ENCODE results near the gene HOXA11. TPM values are rescaled to one million over a fixed set of nuclear protein-coding genes. Genes with fewer than 3 reads are reported as not detected.

HOXA11 gene
- total RNA-seq, 2 donors from 2014 or later = 0.28 to 3.7 TPM

- peaks cover 26% of the 10 kb centered on the region for H3K27me3 ChIP-seq (replicated peaks; ENCODE audit: insufficient read depth)
- no peak for DNase-seq (ENCODE audit: low spot score)
Observed at GRCh38 chr7:27221201-27221797, 36.3 kb upstream of the HOXA11 start.

GRCh38 chr7:27220440-27220955 is 35.5 kb upstream of the HOXA11 start:
- ATAC-seq (ENCODE audit: insufficient number of reproducible peaks, low FRiP score, low read depth) (no peak), DNase-seq (ENCODE audit: low spot score) (no peak)
- H3K36me3 ChIP-seq = no peaks in the 10 kb centered on the region

More at GRCh38 chr7:27221201-27221797, 36.3 kb upstream of the HOXA11 start:
- Histone ChIP-seq H3K9me3 (no peaks in the 10 kb centered on the region), H3K4me3 (no peak overlapping the region), H3K4me1 (ENCODE audit: control insufficient read depth in 1 of 2, low read depth in 2 of 2) (no peaks in the 10 kb centered on the region), H3K36me3 (no peaks in the 10 kb centered on the region), H3K27ac (no peak overlapping the region)
- TF ChIP-seq, protein P1, sequence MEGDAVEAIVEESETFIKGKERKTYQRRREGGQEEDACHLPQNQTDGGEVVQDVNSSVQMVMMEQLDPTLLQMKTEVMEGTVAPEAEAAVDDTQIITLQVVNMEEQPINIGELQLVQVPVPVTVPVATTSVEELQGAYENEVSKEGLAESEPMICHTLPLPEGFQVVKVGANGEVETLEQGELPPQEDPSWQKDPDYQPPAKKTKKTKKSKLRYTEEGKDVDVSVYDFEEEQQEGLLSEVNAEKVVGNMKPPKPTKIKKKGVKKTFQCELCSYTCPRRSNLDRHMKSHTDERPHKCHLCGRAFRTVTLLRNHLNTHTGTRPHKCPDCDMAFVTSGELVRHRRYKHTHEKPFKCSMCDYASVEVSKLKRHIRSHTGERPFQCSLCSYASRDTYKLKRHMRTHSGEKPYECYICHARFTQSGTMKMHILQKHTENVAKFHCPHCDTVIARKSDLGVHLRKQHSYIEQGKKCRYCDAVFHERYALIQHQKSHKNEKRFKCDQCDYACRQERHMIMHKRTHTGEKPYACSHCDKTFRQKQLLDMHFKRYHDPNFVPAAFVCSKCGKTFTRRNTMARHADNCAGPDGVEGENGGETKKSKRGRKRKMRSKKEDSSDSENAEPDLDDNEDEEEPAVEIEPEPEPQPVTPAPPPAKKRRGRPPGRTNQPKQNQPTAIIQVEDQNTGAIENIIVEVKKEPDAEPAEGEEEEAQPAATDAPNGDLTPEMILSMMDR (IDR thresholded peaks at IDR 0.05) = no peak
- ATAC-seq (ENCODE audit: insufficient number of reproducible peaks, low FRiP score, low read depth) = no peak

DNA sequence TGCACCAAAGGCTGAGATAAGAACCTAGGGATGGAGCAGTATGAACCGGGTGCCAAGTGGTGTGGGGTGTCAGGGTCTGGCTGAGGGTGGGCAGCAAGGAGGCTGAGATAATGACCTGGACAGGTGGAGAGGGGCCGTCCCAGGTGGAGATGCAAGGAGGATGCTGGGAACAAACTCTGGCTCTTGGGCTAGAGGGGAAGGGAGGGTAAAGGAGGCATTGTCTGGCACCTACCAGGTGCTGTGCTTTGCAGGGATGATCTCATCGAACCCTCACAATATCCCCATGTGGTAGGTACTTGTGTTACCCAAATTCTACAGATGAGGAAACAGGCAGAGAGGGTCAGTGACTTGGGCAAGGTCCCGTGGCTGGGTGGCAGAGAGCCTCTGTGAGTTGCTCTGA is 34.8 kb upstream of the HOXA11 start:
- TF ChIP-seq, protein P1 (IDR thresholded peaks at IDR 0.05) = no peak
- no peak for DNase-seq (ENCODE audit: low spot score)

More at GRCh38 chr7:27220440-27220955, 35.5 kb upstream of the HOXA11 start:
- H3K27me3 ChIP-seq (replicated peaks; ENCODE audit: insufficient read depth) = peaks cover 26% of the 10 kb centered on the region
- H3K4me1 ChIP-seq (ENCODE audit: control insufficient read depth in 1 of 2, low read depth in 2 of 2) = no peaks in the 10 kb centered on the region
- peak overlapping the region; percentile 19 for H3K4me3 ChIP-seq
- TF ChIP-seq, protein P1 (IDR thresholded peaks at IDR 0.05) = no peak
- H3K27ac ChIP-seq = no peak overlapping the region
- no peaks in the 10 kb centered on the region for H3K9me3 ChIP-seq

GRCh38 chr7:27217951-27218350 is 32.9 kb upstream of the HOXA11 start:
- Histone ChIP-seq H3K4me1 (ENCODE audit: control insufficient read depth in 1 of 2, low read depth in 2 of 2) (peaks cover 0 to 6% of the 10 kb centered on the region in 2 donors), H3K9me3 (no peaks in the 10 kb centered on the region), H3K27me3 (replicated peaks; ENCODE audit: insufficient read depth) (peaks cover 8% of the 10 kb centered on the region), H3K36me3 (no peaks in the 10 kb centered on the region), H3K4me3 (no peak overlapping the region), H3K27ac (no peak overlapping the region)
- DNase-seq (ENCODE audit: low spot score) (no peak), ATAC-seq (ENCODE audit: insufficient number of reproducible peaks, low FRiP score, low read depth) (no peak)
- TF ChIP-seq, protein P1 (IDR thresholded peaks at IDR 0.05) = no peak

More for the DNA sequence above, 34.8 kb upstream of the HOXA11 start:
- no peak overlapping the region for H3K4me3 ChIP-seq
- no peaks in the 10 kb centered on the region for H3K4me1 ChIP-seq (ENCODE audit: control insufficient read depth in 1 of 2, low read depth in 2 of 2)
- no peaks in the 10 kb centered on the region for H3K36me3 ChIP-seq
- no peak overlapping the region for H3K27ac ChIP-seq
- ATAC-seq (ENCODE audit: insufficient number of reproducible peaks, low FRiP score, low read depth) = no peak
- H3K27me3 ChIP-seq (replicated peaks; ENCODE audit: insufficient read depth) = peaks cover 22% of the 10 kb centered on the region
- no peaks in the 10 kb centered on the region for H3K9me3 ChIP-seq

DNA sequence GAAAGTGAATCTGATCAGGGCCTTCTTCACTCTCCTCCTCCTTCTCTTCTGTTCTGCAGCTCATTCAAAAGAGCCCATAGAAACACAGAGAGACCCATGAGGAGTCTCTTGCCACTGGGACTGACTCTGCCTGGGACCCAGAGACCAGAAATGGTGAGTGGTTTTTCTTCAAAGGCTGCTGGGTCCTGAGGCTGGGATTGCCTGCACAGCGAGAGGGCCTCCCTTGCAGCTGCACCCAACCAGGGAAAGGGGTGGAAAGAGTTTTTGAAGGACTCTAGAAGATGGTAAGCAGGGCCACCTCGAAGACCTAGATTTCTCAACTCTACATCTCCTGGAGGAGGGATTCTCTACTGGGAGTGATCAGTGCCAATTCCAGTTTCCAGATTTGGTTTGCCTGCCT is 30.3 kb upstream of the HOXA11 start:
- Histone ChIP-seq H3K27ac (no peak overlapping the region), H3K36me3 (no peaks in the 10 kb centered on the region), H3K27me3 (replicated peaks; ENCODE audit: insufficient read depth) (peaks cover 6% of the 10 kb centered on the region), H3K4me1 (ENCODE audit: control insufficient read depth in 1 of 2, low read depth in 2 of 2) (peaks cover 4 to 14% of the 10 kb centered on the region in 2 donors), H3K9me3 (no peaks in the 10 kb centered on the region), H3K4me3 (no peak overlapping the region)
- TF ChIP-seq, protein P1 (IDR thresholded peaks at IDR 0.05) = no peak
- ATAC-seq (ENCODE audit: insufficient number of reproducible peaks, low FRiP score, low read depth) (no peak), DNase-seq (ENCODE audit: low spot score) (no peak)

Data from thoracic aorta (tissue), 2 donors.